HepG2 (cell line): ENCODE data around the gene CCDC106. TPM values are rescaled to one million over a fixed set of nuclear protein-coding genes. Genes with fewer than 3 reads are reported as not detected.

Experiments
- ELF3 ChIP-seq: IDR thresholded peaks from 2 replicates; pipeline ENCODE4 v1.6.1; 2016; ENCODE audit warnings: missing genetic modification reagents, missing compliant biosample characterization
- GABPB1 ChIP-seq: IDR thresholded peaks from 2 replicates; pipeline ENCODE4 v1.6.1; 2016; ENCODE audit warnings: mild to moderate bottlenecking, missing genetic modification reagents, moderate library complexity, missing compliant biosample characterization
- HOXD1 ChIP-seq: sonication (generic); formaldehyde crosslinking; IDR thresholded peaks from 2 replicates; pipeline ENCODE4 v1.5.0; 2020; ENCODE audit warnings: missing genetic modification reagents
- XRCC5 ChIP-seq: fragments of 200-400 bp; formaldehyde crosslinking; optimal IDR thresholded peaks from 2 replicates; pipeline ENCODE3; 2017; ENCODE audit warnings: mild to moderate bottlenecking, low read length
- ZNF232 ChIP-seq: sonication (generic); formaldehyde crosslinking; IDR thresholded peaks from 2 replicates; pipeline ENCODE4 v1.4.0; 2020; ENCODE audit warnings: missing genetic modification reagents, borderline replicate concordance
- ZNF816 ChIP-seq: sonication (generic); formaldehyde crosslinking; IDR thresholded peaks from 2 replicates; pipeline ENCODE4 v1.8.0; 2022; ENCODE audit warnings: missing genetic modification reagents, mild to moderate bottlenecking, borderline replicate concordance
- ZSCAN25 ChIP-seq: sonication (generic); formaldehyde crosslinking; IDR thresholded peaks from 2 replicates; pipeline ENCODE4 v1.8.0; 2022; ENCODE audit warnings: mild to moderate bottlenecking, missing genetic modification reagents
- polyA plus RNA-seq, 8 experiments: library from polyadenylated mRNA; depleted of rRNA in 3 of 8; stranded (reverse) in 7 of 8; unstranded in 1 of 8; fragments of >200 nt; fragmentation: Illumina TruSeq in 4 of 8; extraction: Trizol in 4 of 8; gene quantifications; 2 replicates each; pipeline versions ENCODE4 v1.2.1 to v1.2.3, GENCODE V29; 2011 to 2016; ENCODE audit warnings: low read depth in 4 of 8, missing spikeins in 1 of 8, mixed read lengths in 1 of 8; ENCODE audit not compliant: insufficient read depth in 1 of 8
- total RNA-seq, 5 experiments: library from RNA; depleted of rRNA; stranded (reverse); fragments of >200 nt; fragmentation: Illumina TruSeq; extraction: Trizol; gene quantifications; 2 replicates each; pipeline ENCODE4 v1.2.3, GENCODE V29; 2016; ENCODE audit warnings: low read depth in 1 of 5
- TF ChIP-seq, protein P1 (sequence below): sonication (generic); formaldehyde crosslinking; IDR thresholded peaks from 2 replicates; pipeline ENCODE4 v1.4.0; 2020; ENCODE audit warnings: missing genetic modification reagents, low read depth, mild to moderate bottlenecking, borderline replicate concordance
- TF ChIP-seq, protein P2 (sequence below): sonication (generic); formaldehyde crosslinking; IDR thresholded peaks from 2 replicates; pipeline ENCODE4 v1.8.0; 2022; ENCODE audit warnings: mild to moderate bottlenecking, missing genetic modification reagents; ENCODE audit not compliant: insufficient replicate concordance
- TF ChIP-seq, protein P3 (sequence below): sonication (generic); formaldehyde crosslinking; IDR thresholded peaks from 2 replicates; pipeline ENCODE4 v1.4.0; 2020; ENCODE audit warnings: missing genetic modification reagents
- TF ChIP-seq, protein P4 (sequence below): sonication (generic); formaldehyde crosslinking; IDR thresholded peaks from 2 replicates; pipeline ENCODE4 v1.5.0; 2020; ENCODE audit warnings: mild to moderate bottlenecking, low read depth, missing genetic modification reagents, borderline replicate concordance
- TF ChIP-seq, protein P5 (sequence below): sonication (generic); formaldehyde crosslinking; IDR thresholded peaks from 2 replicates; pipeline ENCODE4 v1.4.0; 2020; ENCODE audit warnings: missing genetic modification reagents, borderline replicate concordance
- TF ChIP-seq, protein P6 (sequence below): sonication (generic); formaldehyde crosslinking; IDR thresholded peaks from 2 replicates; pipeline ENCODE4 v1.8.0; 2022; ENCODE audit warnings: mild to moderate bottlenecking, missing genetic modification reagents, moderate library complexity

CCDC106 gene
- total and polyA plus RNA-seq, 2 of the 13 experiments (the other 11 are each of a cell fraction or from before 2014, with no cell fraction given), result 4.7 to 8.8 TPM

DNA sequence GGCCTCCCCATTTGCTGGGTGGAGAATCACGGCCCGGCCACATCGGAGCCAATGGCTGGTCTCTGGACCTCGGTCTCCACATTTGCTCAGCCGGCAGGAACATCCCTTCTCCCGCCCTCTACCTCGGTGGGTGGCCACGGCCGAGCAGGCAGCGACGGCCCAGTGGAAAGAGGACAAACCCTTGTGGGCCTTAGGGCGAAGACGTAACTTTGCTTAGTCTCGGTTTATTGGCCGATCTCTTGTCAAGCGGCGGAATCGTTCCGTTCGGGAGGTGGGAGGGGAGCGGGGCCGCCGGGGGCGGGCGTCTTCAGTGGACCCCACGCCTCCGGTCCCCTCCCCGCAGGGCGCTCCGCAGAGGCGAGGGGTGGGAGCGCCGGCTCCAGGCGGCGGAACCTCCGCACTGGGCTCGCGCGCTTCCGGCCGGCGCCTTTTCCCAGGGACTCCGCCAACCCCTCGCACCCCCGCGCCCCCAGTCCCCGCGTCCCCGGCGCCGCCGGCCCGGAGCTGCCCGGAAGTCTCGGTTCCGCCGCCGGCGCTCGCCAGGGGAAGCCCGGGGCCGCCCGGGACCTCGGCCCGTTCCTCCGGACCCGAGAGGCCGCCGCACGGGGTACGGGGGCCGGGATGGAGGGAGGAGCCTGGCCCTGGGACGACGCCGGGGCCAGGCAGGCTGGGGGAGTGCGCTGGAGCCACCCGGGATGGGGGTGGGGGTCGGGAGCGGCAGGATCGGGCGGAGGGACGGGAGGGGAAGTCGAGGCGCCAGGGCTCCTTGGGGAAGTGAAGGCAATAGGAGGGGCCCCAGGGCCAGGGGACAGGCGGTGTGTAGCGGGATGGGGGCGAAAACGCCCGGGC, 7.2 kb upstream of the CCDC106 start, which contains the start of gene ZNF580 (continued):
- TF ChIP-seq, protein P1, sequence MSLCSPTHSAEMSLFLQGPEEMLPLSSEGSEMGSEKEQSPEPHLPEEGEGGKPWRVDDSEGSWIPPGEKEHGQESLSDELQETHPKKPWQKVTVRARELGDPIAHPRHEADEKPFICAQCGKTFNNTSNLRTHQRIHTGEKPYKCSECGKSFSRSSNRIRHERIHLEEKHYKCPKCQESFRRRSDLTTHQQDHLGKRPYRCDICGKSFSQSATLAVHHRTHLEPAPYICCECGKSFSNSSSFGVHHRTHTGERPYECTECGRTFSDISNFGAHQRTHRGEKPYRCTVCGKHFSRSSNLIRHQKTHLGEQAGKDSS (CRISPR knock-in tag), result peak; percentile 25; the same call in 1 of the 2 replicates
- TF ChIP-seq ZNF232 (CRISPR knock-in tag) (peak; percentile 59; the same call in 1 of the 2 replicates), ZSCAN25 (CRISPR knock-in tag) (no peak), GABPB1 (CRISPR knock-in tag) (peak; percentile 90), ELF3 (CRISPR knock-in tag) (no peak), XRCC5 (peak; percentile 23), HOXD1 (CRISPR knock-in tag) (peak; percentile 68; the same call in 1 of the 2 replicates), ZNF816 (peak; percentile 75)
- TF ChIP-seq, protein P2, sequence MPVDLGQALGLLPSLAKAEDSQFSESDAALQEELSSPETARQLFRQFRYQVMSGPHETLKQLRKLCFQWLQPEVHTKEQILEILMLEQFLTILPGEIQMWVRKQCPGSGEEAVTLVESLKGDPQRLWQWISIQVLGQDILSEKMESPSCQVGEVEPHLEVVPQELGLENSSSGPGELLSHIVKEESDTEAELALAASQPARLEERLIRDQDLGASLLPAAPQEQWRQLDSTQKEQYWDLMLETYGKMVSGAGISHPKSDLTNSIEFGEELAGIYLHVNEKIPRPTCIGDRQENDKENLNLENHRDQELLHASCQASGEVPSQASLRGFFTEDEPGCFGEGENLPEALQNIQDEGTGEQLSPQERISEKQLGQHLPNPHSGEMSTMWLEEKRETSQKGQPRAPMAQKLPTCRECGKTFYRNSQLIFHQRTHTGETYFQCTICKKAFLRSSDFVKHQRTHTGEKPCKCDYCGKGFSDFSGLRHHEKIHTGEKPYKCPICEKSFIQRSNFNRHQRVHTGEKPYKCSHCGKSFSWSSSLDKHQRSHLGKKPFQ (CRISPR knock-in tag), result no peak
- TF ChIP-seq, protein P3, sequence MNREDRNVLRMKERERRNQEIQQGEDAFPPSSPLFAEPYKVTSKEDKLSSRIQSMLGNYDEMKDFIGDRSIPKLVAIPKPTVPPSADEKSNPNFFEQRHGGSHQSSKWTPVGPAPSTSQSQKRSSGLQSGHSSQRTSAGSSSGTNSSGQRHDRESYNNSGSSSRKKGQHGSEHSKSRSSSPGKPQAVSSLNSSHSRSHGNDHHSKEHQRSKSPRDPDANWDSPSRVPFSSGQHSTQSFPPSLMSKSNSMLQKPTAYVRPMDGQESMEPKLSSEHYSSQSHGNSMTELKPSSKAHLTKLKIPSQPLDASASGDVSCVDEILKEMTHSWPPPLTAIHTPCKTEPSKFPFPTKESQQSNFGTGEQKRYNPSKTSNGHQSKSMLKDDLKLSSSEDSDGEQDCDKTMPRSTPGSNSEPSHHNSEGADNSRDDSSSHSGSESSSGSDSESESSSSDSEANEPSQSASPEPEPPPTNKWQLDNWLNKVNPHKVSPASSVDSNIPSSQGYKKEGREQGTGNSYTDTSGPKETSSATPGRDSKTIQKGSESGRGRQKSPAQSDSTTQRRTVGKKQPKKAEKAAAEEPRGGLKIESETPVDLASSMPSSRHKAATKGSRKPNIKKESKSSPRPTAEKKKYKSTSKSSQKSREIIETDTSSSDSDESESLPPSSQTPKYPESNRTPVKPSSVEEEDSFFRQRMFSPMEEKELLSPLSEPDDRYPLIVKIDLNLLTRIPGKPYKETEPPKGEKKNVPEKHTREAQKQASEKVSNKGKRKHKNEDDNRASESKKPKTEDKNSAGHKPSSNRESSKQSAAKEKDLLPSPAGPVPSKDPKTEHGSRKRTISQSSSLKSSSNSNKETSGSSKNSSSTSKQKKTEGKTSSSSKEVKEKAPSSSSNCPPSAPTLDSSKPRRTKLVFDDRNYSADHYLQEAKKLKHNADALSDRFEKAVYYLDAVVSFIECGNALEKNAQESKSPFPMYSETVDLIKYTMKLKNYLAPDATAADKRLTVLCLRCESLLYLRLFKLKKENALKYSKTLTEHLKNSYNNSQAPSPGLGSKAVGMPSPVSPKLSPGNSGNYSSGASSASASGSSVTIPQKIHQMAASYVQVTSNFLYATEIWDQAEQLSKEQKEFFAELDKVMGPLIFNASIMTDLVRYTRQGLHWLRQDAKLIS (CRISPR knock-in tag), result no peak
- TF ChIP-seq, protein P4, sequence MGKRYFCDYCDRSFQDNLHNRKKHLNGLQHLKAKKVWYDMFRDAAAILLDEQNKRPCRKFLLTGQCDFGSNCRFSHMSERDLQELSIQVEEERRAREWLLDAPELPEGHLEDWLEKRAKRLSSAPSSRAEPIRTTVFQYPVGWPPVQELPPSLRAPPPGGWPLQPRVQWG (CRISPR knock-in tag), result 0 out of 2 replicates have a peak, but pooled peaks have one; percentile 58
- TF ChIP-seq, protein P5, sequence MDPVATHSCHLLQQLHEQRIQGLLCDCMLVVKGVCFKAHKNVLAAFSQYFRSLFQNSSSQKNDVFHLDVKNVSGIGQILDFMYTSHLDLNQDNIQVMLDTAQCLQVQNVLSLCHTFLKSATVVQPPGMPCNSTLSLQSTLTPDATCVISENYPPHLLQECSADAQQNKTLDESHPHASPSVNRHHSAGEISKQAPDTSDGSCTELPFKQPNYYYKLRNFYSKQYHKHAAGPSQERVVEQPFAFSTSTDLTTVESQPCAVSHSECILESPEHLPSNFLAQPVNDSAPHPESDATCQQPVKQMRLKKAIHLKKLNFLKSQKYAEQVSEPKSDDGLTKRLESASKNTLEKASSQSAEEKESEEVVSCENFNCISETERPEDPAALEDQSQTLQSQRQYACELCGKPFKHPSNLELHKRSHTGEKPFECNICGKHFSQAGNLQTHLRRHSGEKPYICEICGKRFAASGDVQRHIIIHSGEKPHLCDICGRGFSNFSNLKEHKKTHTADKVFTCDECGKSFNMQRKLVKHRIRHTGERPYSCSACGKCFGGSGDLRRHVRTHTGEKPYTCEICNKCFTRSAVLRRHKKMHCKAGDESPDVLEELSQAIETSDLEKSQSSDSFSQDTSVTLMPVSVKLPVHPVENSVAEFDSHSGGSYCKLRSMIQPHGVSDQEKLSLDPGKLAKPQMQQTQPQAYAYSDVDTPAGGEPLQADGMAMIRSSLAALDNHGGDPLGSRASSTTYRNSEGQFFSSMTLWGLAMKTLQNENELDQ (CRISPR knock-in tag), result no peak
- TF ChIP-seq, protein P6, sequence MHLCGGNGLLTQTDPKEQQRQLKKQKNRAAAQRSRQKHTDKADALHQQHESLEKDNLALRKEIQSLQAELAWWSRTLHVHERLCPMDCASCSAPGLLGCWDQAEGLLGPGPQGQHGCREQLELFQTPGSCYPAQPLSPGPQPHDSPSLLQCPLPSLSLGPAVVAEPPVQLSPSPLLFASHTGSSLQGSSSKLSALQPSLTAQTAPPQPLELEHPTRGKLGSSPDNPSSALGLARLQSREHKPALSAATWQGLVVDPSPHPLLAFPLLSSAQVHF (CRISPR knock-in tag), result 0 out of 2 replicates have a peak, but pooled peaks have one; percentile 16
